NOMO-1 (cell line): ENCODE data around the gene MAGI1.
"Not testable (repeated sequence)": the region's sequence is repeated elsewhere in the genome, so short reads cannot be mapped to it uniquely, and the experiment has no call there.

ENCODE experiments used
- DNase-seq, 2 experiments: peaks; one replicate each; lab custom pipeline; 2025; ENCODE audit not compliant: unreplicated experiment in 2 of 2; lab: John Stamatoyannopoulos, UW

Gene MAGI1

DNA sequence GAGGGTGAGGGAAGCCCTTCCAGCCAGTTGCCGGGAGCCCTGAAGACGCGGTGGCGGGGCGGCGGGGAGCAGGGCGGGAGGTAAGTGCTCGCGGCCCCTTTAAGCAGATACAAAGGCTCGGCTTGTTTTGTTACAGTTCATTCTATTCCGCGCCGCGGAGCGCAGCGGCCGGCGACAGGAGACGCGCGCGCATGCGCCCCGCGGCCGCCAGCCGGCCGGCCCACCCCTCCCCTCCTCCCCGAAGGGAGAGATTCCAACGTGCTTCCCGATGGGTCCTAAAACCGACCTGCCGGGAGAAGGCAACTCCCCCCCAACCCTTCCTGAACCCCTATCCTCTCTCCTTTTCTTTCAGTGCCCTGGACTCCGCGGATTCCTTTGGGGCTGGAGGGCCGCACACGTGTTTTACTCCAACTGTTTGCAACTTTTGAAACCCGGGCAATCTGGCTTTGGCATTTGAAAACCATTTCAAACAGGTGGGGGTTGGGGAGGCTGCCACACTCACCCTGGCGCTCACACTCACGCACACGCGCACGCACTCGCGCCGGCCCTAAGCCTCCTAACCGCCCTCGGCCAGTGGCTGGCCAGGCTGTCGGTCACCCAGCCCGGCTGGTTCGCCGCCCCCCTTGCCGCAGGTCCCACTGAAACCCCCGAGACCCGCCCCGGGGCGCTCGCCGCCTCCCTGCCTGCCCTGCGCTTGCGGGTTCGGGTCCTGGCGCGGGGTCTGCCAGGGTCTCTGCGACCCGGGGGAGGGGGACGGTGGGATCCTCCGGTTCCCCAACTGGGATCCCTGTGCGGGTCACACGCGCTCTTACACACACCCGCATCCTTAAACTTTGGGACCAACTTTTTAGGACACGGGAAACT, at the start of gene MAGI1:
Gene MAGI1 (minus strand): TSS at position 193 of the 864 bp plus-strand sequence. CDS start 610 bp downstream, outside the sequence.
- peak; percentile 75 to 80 for DNase-seq

DNA sequence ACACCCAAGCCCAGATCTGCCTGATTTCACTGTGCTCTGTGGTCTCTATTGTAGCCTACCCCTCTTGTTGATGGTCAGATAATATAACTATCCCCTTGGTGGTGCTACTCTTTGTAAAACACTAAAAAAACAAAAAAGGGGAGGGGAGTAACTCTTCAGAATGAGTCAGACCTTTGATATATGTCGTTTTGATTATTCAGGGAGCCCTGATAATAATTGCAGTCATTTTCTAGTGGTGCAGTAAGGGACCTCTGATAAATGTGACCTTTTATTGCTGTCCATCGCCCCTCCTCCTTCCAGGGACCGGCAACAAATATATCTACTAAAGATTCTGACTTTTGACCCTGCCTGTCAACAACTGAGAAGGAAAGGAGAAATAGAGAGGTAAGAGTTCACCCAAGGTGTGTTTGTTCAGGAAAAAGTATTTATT, 45.1 kb upstream of the MAGI1 start:
- no peak for DNase-seq

DNA sequence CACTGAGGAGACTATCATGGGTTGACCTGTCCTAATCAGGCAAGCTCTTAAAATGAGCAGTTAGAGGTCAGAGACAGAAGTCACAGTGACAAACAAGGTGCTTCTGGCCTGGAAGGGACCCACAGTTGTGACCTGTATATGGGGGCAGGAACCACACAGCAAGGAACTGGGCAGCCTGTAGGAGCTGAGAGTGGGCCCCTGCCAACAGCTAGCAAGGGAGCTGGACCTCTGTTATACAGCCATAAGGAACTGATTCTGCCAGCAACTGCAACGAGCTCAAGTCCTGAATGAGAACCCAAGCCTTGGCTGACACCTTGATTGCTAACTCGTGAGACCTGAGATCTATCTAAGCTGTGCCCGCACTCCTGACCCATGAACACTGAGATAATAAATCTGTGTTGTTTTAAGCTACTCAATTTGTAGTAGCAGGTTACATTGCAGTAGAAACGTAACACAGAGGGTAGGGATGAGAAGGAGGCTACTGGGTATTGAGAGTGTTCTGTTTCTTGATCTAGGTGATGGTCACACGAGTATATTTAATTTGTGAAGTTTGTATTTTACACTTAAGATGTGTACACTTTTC, 44.5 kb upstream of the MAGI1 start:
- DNase-seq = no peak

DNA sequence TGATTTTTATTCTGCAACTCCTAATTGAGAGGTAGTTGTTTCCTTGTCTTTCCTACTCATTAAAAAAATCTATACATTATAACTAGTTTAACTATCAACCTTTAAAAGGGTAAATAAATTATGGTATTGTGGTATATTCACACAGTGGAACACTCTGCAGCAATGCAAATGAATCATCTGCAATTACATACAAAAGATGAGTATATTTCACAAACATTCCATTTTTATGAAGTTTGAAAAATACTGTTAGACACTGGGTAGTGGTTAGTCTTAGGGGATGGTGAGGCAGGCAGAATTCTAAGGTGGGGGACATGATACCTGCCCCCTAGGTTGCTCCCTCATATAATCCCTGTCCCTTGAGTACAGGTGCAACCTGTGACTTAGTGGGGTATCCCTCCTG, 44.0 kb upstream of the MAGI1 start:
- no peak for DNase-seq

DNA sequence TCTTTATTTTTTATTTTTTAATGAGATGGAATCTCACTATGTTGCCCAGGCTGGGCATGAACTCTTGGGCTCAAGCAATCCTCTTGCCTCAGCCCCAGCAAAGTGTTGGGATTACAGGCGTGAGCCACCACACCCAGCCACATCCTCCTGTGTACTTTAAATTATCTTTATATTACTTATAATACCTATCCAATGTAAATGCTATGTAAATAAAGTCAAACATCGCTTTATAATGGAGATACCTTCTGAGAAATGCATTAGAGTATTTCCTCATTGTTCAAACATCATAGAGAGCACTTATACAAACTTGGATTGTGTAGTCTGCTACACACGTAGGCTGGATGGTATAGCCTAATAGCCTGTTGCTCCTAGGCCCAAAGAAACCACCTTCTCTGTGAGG, 41.4 kb upstream of the MAGI1 start:
- no peak for DNase-seq

DNA sequence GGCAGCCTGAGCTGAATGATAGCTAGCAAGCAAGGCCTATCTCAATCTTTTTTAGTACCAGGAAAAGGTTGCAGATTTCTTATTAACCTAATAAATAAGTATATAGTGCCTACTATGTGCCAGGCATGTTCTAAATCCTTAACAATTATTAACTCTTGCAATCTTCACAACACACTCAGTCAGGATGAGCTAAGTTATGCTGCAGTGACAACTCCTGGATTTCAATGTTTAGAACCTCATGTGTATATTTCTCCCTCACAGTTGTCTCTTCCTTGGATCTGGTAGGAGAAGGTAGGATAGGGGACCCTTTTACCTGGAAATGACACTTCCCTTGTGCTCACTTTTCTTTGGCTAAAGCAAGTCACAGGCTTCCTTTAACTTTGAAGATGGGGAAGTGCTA, 39.3 kb upstream of the MAGI1 start:
- no peak for DNase-seq

DNA sequence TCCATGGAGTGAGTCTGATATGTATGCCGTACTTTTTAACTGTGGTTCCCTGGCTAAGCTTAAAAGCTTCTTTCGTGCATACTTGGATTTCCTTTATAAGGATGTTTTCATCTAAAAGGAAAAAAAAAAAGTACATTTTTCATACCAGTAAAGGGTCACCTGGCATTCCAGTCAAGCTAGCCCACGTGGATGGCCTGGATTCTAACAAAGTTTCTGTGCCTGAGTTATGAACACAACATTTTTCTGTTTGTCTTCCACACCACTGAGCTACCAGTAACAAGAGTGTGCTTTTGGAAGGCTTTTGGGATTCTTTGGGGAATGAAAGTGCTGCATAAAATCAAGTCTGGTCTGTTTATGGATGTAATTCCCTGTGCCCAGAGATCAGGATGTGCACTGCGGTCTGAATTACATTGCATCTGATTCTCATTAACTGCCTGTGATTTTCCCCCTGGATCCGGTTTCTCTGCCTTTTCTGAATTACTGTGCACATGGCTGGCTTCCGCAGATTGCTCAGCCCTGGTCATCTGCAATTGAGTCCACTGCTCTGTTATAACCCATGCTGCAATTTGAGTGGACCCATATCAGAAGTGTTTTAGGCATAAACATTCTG, 38.2 kb upstream of the MAGI1 start:
- DNase-seq = no peak

DNA sequence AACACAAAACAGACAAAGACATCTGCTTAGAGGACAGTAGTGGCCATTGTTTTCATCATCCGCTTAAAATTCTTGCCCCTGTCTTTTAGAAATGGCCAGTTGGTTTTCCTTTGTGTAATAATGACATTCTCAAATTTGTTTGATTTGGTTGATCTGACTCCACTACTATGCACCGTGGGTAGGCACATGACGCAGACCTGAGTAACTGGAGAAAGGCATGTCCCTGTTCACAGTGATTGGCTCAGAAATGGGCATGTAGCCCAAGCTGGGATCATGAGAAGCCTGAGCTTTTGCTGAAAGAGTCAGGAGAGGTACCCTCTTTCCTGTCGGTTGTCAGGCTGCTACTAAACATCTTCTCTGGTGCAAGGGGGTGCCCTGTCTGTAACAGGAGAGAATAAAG, 36.6 kb upstream of the MAGI1 start:
- no peak for DNase-seq

DNA sequence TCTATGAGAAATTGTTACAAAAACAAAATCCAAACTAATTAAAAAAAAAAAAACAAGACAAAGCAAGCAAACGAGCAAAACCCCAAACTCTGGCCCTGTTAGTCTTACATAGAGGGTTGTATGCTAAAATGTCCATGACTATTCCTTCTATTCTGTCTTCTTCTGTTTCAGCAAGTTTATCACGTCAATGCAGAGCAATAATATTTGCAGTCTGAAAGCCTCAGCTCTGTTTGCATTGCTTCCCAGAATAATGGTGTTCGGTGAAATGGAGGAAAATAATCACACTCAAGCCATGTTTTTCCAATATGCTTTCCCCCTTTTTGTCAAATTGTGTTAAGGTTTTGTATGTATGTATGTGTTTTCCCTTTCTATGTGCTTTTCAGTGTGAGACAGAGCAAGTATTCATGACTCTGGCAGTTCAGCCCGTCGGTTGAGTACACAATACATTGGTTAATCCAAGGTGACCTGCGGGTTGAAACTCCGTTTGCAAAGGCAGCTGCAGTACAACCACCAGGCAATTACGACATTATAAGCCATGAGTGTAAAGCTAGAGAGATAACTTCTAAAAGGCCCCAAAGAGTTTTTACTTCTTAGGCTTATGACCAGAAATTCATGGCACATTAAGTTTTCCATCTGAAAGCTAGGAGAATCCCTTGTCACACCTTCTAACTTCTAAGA, 34.9 kb upstream of the MAGI1 start:
- no peak for DNase-seq

DNA sequence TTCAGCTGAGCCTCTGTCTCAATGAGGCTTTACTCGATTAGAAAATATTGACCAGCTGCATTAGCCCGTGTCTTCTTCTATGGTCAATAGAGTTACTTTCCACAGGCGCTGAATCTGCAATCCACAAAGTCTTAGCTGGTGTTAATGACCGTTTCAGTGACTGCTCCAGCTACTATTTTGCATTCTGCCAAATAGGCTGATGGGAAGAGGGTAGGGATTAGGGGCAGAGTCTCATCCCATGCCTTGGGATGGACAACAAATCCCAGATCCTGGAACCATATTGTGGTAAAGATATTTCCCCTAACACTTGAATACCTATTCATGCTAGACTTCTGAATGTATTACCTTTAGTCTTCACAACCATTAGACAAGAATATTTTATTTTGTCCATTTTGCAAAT, 29.5 kb upstream of the MAGI1 start:
- DNase-seq = no peak

DNA sequence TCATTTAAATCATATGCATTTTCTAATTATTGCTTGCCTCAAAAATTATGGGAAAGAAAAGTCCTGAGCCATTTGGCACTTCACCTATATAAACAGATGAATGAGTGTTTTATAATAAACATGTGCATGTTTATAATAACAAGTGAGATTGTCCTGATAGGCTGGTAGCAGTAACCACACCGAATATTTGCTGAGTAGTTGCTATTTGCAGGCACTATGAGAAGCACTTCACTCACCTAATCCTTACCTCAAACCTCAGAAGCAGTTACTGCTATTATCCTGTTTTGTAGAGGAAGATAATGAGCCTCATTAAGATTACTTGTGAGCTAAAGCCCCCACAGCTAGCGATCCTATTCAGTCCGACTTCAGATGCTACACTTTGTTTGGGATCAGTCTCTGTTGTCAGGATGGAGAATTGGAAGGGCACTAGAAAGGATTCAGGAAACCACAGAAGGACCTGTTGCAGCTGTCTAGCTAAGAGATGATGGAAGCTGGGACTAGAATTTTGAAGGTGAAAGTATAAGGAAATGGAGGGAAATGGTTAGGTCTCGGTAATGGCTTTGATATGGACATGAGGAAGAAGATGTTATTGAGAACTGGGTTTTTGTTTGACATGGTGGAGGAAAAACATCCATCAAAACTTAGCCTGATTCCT, 28.4 kb upstream of the MAGI1 start:
- no peak for DNase-seq

DNA sequence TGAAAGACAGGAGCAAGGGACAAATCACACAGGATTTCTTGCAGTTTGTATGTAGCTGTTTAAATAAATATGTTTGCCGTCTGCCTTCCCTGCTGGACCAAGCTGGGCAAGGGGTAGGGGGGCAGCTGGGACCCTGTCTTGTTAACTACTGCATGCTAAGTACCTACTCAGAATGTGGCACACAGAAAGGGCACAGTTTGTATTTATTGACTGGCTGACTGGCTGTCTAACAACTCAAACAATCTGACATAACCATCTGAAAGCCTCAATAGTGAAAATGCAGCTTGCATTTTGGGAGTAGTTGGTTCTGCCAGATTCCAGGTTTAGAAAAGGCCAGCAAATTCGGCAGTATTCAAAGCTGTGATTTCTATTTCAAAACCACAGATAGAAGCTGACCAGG, 16.6 kb upstream of the MAGI1 start:
- DNase-seq = no peak

DNA sequence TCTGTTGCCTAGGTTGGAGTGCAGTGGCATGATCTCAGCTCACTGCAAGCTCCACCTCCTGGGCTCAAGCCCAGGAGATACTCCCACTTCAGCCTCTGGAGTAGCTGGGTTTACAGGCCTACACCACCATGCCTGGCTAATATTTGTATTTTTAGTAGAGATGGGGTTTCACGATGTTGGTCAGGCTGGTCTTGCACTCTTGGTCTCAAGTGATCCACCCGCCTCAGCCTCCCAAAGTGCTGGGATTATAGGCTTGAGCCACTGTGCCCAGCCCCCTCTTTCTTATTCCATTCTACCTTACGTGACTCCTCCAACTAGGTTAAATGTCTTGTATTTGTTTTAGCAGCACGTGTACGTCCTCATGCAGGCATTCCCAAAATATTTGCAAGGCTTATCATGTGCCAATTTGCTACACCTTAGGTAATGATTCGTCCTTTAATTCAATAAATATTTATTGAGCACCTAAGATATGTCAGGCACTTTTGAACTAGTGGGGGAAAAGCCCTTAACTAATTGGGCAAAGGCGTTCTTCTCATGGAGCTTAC, 14.9 kb upstream of the MAGI1 start:
- DNase-seq = no peak

DNA sequence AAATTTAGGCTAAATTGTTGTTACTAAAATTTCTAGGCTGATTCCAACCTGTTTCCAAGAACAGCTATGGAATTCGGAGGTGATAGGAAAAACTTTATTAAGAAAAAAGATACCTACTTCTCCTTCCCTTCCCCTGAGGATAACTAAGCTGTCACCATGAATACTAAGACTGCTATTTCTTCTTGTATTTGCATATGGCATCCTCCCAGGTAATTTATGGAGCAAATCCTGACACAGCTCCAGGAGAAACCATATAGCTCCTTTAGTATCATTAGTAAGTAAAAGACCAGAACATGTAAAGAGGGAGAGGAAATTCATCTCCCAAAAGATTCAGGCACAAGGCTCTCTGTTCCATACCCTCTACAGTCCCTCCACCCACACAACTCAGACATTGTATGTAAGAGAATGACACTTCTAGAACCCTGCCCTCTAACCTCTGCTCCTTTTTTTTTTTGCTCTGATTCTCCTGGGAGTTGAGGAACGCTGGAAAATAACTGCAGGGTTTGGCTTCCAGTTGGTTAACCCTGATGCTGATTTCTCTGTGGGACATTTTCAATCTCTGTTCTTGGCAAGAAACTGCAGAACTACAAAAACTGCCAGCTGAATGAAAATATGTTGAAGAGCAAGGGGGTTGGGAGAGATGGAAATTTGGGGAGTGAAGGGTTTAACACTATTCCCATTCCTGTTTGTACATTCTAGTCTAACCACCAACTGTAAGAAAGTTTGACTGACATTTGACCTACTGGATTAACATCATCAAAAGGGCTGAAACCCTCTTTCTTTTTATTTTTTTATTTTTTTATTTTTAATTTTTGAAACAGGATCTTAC, 14.2 kb upstream of the MAGI1 start:
- DNase-seq = no peak

DNA sequence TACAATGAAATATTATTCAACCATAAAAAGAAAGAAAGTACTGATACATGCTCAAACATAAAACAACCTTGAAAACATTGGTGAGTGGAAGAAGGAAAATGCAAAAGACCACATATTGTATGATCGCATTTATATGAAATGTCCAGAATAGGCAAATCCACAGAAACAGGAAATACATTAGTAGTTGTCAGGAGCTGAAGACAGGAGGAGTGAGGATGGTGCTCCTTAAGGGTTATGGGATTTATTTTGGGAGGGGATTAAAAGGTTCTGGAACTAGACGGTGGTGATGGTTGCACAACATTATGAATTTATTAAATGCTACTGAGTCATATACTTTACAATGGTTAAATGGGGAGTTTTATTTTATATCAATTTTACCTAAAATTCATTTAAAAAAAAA, 12.1 kb upstream of the MAGI1 start:
- no peak for DNase-seq

DNA sequence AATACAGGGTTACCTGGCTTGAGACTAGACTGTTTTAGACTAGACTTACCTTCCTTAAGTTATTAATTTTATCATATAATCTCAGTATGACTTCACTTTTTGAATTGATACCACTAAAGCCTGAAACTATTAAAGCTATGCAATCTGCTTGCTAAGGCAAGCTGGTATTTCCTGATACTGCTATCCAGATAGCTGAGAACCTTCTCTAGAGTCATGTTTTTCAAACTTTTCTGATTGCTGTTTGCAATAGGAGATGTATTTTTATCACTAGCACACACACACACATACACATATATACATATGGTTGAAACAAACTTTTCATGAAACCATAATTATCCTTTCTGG, 9.3 kb upstream of the MAGI1 start:
- no peak for DNase-seq

DNA sequence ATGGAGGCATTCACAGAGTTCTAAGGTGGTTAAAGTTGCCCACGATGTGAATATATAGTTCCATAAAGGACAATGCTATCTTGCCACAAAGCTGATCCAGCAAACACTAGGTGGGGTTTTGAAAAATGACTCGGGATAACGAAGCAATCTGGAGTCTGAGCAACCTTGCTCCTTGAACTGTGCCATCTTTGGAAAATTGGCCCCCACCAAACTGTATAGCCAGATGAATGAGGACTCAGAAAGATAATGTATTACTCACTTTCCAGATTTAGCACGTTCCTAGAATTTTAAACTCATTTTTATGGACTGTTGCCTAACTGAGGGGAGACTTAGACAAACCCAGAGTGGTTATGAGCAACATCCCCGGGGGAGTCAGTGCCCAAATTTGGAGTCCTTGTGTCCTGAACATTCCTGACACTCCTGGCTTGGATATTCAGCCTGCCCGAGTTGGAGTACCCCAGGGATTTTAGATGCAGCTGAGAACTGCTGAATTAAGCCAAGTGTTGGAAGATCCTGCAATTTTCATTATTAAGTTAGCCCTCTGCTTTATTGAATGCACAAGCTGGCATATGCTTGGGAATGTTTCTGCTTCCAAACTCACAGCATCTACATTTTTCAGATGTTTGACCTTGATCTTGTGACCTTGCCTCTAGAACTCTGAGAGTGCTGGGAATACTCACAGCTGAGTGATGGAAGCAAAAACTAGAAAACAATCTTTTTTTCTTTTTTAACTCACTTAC, 8.8 kb upstream of the MAGI1 start:
- DNase-seq = no peak

DNA sequence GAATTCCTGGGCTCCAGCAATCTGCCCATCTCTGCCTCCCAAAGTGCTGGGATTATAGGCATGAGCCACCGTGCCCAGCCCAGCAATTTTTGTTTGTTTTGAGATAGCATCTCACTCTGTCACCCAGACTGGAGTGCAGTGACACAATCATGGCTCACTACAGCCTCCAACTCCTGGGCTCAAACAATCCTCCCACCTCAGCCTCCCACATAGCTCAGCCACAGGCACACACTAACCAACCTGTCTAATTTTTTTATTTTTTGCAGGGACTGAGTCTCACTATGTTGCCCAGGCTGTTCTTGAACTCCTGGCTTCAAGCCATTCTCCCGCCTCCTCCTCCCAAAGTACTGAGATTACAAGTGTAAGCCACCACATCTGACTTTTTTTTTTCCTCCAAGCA, 7.6 kb upstream of the MAGI1 start:
- not testable (repeated sequence) for DNase-seq

DNA sequence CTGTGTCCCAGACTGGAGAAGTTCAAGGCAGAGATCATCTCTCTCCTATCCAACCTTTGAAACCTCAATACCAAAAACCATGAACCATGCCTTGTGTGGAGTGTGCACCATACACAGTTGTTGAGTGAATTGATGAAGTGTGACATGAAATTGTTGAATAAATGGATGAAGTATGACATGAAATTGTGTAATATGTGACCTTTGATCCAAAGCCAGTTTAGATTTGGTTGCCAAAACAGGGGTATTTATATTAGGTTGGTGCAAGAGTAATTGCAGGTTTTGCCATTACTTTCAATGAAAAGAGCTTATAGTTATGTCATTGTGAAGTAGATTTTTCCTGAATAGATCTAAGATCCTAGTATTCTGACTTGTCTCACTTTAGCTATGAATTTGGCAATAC, 3.1 kb upstream of the MAGI1 start:
- DNase-seq = no peak
